Calu3 (cell line): ENCODE results near the gene TRAF2. TPM values are rescaled to one million over a fixed set of nuclear protein-coding genes. Genes with fewer than 3 reads are reported as not detected.

Experiments used
- BruUV-seq: library from RNA; stranded (reverse); fragments of 400-500 nt; replicated peaks from 2 replicates; lab custom pipeline; 2021; lab: Mats Ljungman, UMichigan
- CTCF ChIA-PET: fragments of 300-600 bp; sonication (Branson Sonifier 250); formaldehyde crosslinking; loops from one replicate; lab custom pipeline; 2022; ENCODE audit warnings: antibody characterized with exemption; lab: Charles Lee
- DNase-seq: peaks from one replicate; pipeline ENCODE4 v3.0.0; 2022
- H3K27ac Mint-ChIP-seq: one replicate; pipeline ENCODE4 v1.8.0; 2022; ENCODE audit warnings: mixed read lengths; ENCODE audit not compliant: unreplicated experiment
- H3K27me3 Mint-ChIP-seq: one replicate; pipeline ENCODE4 v1.8.0; 2022; ENCODE audit warnings: mixed read lengths; ENCODE audit not compliant: unreplicated experiment
- H3K36me3 Mint-ChIP-seq: one replicate; pipeline ENCODE4 v1.8.0; 2022; ENCODE audit warnings: mild to moderate bottlenecking, moderate library complexity, mixed read lengths; ENCODE audit not compliant: insufficient read depth, unreplicated experiment
- H3K4me1 Mint-ChIP-seq: one replicate; pipeline ENCODE4 v1.8.0; 2022; ENCODE audit warnings: mild to moderate bottlenecking, low read depth, mixed read lengths; ENCODE audit not compliant: unreplicated experiment
- H3K4me3 Mint-ChIP-seq: one replicate; pipeline ENCODE4 v1.8.0; 2022; ENCODE audit warnings: mild to moderate bottlenecking, low read depth, moderate library complexity, mixed read lengths; ENCODE audit not compliant: unreplicated experiment
- H3K9me3 Mint-ChIP-seq: one replicate; pipeline ENCODE4 v1.8.0; 2022; ENCODE audit warnings: low read depth, mixed read lengths; ENCODE audit not compliant: unreplicated experiment
- intact Hi-C: fragments of 100-400 bp; cut with micrococcal nuclease; formaldehyde crosslinking; loops from one replicate; pipeline ENCODE4 v1.10.0; 2022; ENCODE audit not compliant: unreplicated experiment
- total RNA-seq: library from RNA; stranded (reverse); gene quantifications from 2 replicates; pipeline ENCODE4 v1.2.3, GENCODE V29; 2022
- TF ChIP-seq, protein P1 (sequence below): fragments of 200-600 bp; IDR thresholded peaks from one replicate; pipeline ENCODE4 v1.8.0; 2022; ENCODE audit warnings: antibody characterized with exemption; ENCODE audit not compliant: unreplicated experiment

Gene TRAF2
- total RNA-seq, 1 experiment from 2014 or later: 50.5 TPM

DNA sequence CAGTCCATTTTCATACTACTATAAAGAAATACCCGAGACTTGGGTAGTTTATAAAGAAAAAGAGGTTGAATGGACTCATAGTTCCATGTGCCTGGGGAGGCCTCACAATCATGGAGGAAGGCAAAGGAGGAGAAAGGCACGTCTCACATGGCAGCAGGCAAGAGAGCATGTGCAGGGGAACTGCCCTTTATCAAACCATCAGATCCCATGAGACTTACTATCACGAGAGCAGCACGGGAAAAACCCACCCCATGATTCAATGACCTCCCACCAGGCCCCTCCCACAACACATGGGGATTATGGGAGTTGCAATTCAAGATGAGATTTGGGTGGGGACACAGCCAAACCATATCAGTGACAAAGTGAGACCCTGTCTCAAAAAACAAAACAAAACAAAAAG lies 19.9 kb downstream of the TRAF2 start:
- no TSS peak for BruUV-seq
- peaks cover 50% of the 10 kb centered on the region for H3K36me3 Mint-ChIP-seq
- H3K27me3 Mint-ChIP-seq: no peaks in the 10 kb centered on the region
- H3K4me3 Mint-ChIP-seq: no peak overlapping the region
- intact Hi-C loops: no loop called here
- no peaks in the 10 kb centered on the region for H3K9me3 Mint-ChIP-seq
- CTCF ChIA-PET: no interaction called here
- peaks cover 9% of the 10 kb centered on the region for H3K4me1 Mint-ChIP-seq
- TF ChIP-seq, protein P1, sequence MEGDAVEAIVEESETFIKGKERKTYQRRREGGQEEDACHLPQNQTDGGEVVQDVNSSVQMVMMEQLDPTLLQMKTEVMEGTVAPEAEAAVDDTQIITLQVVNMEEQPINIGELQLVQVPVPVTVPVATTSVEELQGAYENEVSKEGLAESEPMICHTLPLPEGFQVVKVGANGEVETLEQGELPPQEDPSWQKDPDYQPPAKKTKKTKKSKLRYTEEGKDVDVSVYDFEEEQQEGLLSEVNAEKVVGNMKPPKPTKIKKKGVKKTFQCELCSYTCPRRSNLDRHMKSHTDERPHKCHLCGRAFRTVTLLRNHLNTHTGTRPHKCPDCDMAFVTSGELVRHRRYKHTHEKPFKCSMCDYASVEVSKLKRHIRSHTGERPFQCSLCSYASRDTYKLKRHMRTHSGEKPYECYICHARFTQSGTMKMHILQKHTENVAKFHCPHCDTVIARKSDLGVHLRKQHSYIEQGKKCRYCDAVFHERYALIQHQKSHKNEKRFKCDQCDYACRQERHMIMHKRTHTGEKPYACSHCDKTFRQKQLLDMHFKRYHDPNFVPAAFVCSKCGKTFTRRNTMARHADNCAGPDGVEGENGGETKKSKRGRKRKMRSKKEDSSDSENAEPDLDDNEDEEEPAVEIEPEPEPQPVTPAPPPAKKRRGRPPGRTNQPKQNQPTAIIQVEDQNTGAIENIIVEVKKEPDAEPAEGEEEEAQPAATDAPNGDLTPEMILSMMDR: no peak
- DNase-seq: no peak
- no peak overlapping the region for H3K27ac Mint-ChIP-seq

DNA sequence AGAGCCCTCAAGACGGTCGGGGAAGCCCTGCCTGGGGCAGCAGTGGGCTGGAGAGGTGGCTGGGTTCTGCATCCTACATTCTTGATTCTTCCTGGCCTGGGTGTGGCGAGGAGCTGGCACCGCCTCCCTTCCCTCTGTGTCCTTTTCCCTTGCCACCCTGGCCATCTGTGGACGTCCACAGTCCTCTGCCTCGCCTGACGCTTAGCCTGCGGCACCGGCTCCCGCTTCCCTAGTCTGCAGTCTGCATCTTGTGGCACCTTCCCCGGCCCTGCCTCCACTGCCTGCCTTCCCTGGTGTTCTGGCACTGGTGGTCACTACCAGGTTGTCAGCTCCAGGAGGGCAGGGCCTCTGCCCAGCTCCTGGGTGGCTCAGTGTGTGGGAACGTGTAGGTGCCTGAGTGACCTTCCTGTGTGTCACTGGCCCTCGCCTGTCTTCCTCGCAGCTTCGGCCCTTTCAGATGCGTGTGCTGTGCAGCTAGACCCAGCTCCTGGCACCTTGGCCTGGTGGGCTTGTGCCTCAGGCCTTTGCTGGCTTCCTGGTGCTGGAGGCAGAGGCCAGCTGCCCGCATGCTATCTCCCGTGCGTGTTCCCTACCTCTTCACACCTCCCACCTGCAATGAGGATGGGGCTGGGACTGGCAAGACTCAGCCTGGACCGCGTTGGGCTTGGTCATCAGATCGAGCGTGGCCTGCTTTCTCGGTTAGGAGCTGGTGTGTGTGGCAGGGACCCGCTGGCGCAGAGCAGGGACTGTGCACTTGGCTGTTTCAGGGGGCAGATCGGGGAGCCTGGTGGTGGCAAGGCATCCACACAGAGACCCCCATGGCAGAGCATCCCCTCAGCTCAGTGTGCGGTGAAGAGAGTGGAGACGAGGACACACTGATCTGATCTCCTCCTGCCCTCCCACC lies 20.9 kb downstream of the TRAF2 start:
- DNase-seq: no peak
- no peak overlapping the region for H3K27ac Mint-ChIP-seq
- no TSS peak for BruUV-seq
- peaks cover 42% of the 10 kb centered on the region for H3K36me3 Mint-ChIP-seq
- CTCF ChIA-PET: no interaction called here
- H3K27me3 Mint-ChIP-seq: no peaks in the 10 kb centered on the region
- intact Hi-C loops: no loop called here
- no peaks in the 10 kb centered on the region for H3K9me3 Mint-ChIP-seq
- no peaks in the 10 kb centered on the region for H3K4me1 Mint-ChIP-seq
- TF ChIP-seq, protein P1: no peak
- H3K4me3 Mint-ChIP-seq: no peak overlapping the region

DNA sequence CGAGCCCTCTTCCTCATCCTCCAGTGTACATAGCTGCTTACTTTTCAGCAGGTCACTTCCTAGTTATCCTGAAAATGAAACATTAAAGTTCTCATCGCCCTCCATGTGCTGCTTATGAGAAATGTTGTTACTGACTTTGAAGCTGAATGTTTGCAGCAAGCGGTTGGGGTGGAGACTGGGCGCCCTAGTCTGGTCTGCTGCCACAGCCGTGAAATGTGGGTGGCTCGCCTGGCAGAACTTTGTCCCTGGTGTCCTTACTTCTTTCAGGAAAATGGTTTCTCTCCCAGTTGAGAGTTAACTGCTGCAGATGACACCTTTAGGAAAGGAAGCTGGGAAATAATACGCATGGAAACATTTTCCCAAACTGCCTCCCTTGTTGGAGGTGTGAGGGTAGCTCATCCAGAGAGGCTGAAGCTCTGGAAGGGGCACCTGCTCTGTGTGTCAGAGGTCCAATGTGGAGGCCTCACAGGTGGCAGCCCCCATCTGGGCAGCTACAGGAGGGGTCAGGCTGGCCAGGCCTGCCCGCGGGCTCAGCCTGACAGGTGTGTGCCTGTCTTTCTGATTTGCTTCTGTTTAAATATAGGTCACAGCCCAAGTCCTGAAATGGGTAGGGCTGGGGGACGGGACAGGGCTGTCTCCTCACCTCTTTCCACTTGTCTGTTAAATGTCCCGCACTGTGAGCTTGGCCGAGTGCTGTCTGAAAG lies 24.0 kb downstream of the TRAF2 start:
- H3K4me1 Mint-ChIP-seq: no peaks in the 10 kb centered on the region
- H3K27ac Mint-ChIP-seq: no peak overlapping the region
- TF ChIP-seq, protein P1: no peak
- H3K4me3 Mint-ChIP-seq: no peak overlapping the region
- no TSS peak for BruUV-seq
- no peak for DNase-seq
- H3K27me3 Mint-ChIP-seq: no peaks in the 10 kb centered on the region
- CTCF ChIA-PET: no interaction called here
- intact Hi-C loops: no loop called here
- H3K9me3 Mint-ChIP-seq: no peaks in the 10 kb centered on the region
- peaks cover 25% of the 10 kb centered on the region for H3K36me3 Mint-ChIP-seq

DNA sequence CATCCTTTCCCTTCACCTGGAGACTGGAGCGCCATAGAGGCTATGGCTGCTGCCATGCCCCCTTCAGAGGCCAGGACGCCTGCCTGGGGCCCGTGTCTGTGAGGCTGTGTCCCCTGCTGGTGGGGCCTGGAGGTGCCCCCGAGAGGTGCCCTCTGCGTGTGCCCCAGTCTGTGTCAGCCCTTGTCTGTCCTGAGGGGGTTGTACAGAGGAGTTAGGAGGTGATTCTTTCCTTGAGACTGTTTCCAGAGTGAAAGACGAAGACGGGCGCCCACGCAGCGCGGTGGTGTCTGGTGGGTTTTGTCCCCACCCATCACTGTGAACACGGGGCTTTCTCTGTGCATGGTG lies 24.6 kb downstream of the TRAF2 start:
- H3K4me3 Mint-ChIP-seq: no peak overlapping the region
- H3K27me3 Mint-ChIP-seq: no peaks in the 10 kb centered on the region
- no peaks in the 10 kb centered on the region for H3K9me3 Mint-ChIP-seq
- DNase-seq: no peak
- CTCF ChIA-PET: no interaction called here
- H3K36me3 Mint-ChIP-seq: peaks cover 27% of the 10 kb centered on the region
- H3K4me1 Mint-ChIP-seq: no peaks in the 10 kb centered on the region
- H3K27ac Mint-ChIP-seq: no peak overlapping the region
- intact Hi-C loops: no loop called here
- TF ChIP-seq, protein P1: no peak
- BruUV-seq: no TSS peak
